Upper lobe of left lung (tissue), 6 donors: Measurements from ENCODE around the gene ASB18. TPM values are rescaled to one million over a fixed set of nuclear protein-coding genes. Genes with fewer than 3 reads are reported as not detected.

Source experiments
- ATAC-seq, 2 donors: fragments of 200-7000 bp; cut with Tn5 transposase; one replicate each; pipeline ENCODE4 v1.9.1; 2022; ENCODE audit warnings: mild to moderate bottlenecking in 2 of 2, moderate library complexity in 2 of 2; ENCODE audit not compliant: low FRiP score in 2 of 2
- DNase-seq, 2 donors: peaks; one replicate each; pipeline ENCODE4 v3.0.0-alpha.2; 2019 to 2020
- H3K27ac ChIP-seq, 4 donors: fragments of 200-600 bp; sonication (generic); one replicate each; pipeline ENCODE4 v1.5.1; 2016 to 2019
- H3K27me3 ChIP-seq, 4 donors: fragments of 200-600 bp; sonication (generic); one replicate each; pipeline ENCODE4 v1.5.1; 2017 to 2019
- H3K36me3 ChIP-seq, 4 donors: fragments of 200-600 bp; sonication (generic); one replicate each; pipeline ENCODE4 v1.5.1; 2016 to 2019
- H3K4me1 ChIP-seq, 4 donors: fragments of 200-600 bp; sonication (generic); one replicate each; pipeline ENCODE4 v1.5.1; 2018 to 2019
- H3K4me3 ChIP-seq, 4 donors: fragments of 200-600 bp; sonication (generic); one replicate each; pipeline ENCODE4 v1.5.1; 2017 to 2019; ENCODE audit warnings: mild to moderate bottlenecking in 2 of 4, moderate library complexity in 1 of 4
- H3K9me3 ChIP-seq, 4 donors: fragments of 200-600 bp; sonication (generic); one replicate each; pipeline ENCODE4 v1.5.1; 2018 to 2019
- CTCF ChIP-seq, 6 experiments: fragments of 450-650 bp in 4 of 6; fragments of 200-600 bp in 2 of 6; sonication (generic) in 2 of 6; IDR thresholded peaks; one replicate each; pipeline ENCODE4 v1.5.1; 2016 to 2019; ENCODE audit warnings: antibody characterized with exemption in 6 of 6
- EP300 ChIP-seq, 4 donors: sonication (generic); formaldehyde crosslinking; IDR thresholded peaks; one replicate each; pipeline ENCODE4 v1.5.1; 2017; ENCODE audit warnings: antibody characterized with exemption in 4 of 4, control low read depth in 2 of 4
- POLR2A ChIP-seq, 4 donors: fragments of 450-650 bp; IDR thresholded peaks; one replicate each; pipeline ENCODE4 v1.5.1; 2016 to 2017; ENCODE audit warnings: antibody characterized with exemption in 4 of 4, mild to moderate bottlenecking in 2 of 4
- POLR2AphosphoS5 ChIP-seq, 2 donors: sonication (generic); formaldehyde crosslinking; IDR thresholded peaks; one replicate each; pipeline ENCODE4 v1.5.1; 2017; ENCODE audit warnings: antibody characterized with exemption in 2 of 2
- WGBS, 2 donors: methylation state at CpG; one replicate each; pipeline ENCODE4 v1.1.5; 2017 to 2018; 5-methylcytosine and 5-hydroxymethylcytosine counted together
- total RNA-seq, 6 donors: library from RNA; depleted of rRNA in 4 of 6; stranded (reverse); fragments of >200 nt in 4 of 6; gene quantifications; one replicate each; pipeline versions ENCODE4 v1.1.0 to v1.2.1, GENCODE V29; 2016 to 2021
- donor health status: DM: no; HTN: no; CAD: no; lungs with moderate emphysema.
- donor health status: DM: no; HTN: yes; CAD: no; lungs with severe emphysema.

ASB18 gene
- total RNA-seq, 6 donors from 2014 or later: not detected

GRCh38 chr2:236164201-236164924 is 99.8 kb downstream of the ASB18 start:
- Histone ChIP-seq H3K27ac (no peak overlapping the region), H3K27me3 (peaks cover 4 to 76% (median 55%) of the 10 kb centered on the region in 4 donors), H3K4me1 (peaks cover 44 to 65% (median 52%) of the 10 kb centered on the region in 4 donors), H3K36me3 (no peaks in the 10 kb centered on the region), H3K4me3 (peak overlapping the region in 3 of 4 donors; percentile 17 to 40 (median 30)), H3K9me3 (no peaks in the 10 kb centered on the region)
- 3 to 4% methylated on average over 22 to 46 of the region's 67 CpGs for WGBS, 2 donors
- no peak for TF ChIP-seq POLR2A (IDR thresholded peaks at IDR 0.05)
- TF ChIP-seq EP300 (IDR thresholded peaks at IDR 0.05): no peak
- no peak for TF ChIP-seq CTCF (IDR thresholded peaks at IDR 0.05)
- TF ChIP-seq POLR2AphosphoS5 (IDR thresholded peaks at IDR 0.05): no peak
- ATAC-seq (no peak), DNase-seq (peak in 1 of 2 donors; percentile 74)

GRCh38 chr2:236163471-236164200 is 100.6 kb downstream of the ASB18 start:
- Histone ChIP-seq H3K27me3 (peaks cover 4 to 76% (median 51%) of the 10 kb centered on the region in 4 donors), H3K36me3 (no peaks in the 10 kb centered on the region), H3K4me3 (peak overlapping the region in 3 of 4 donors; percentile 17 to 40 (median 30)), H3K4me1 (peaks cover 43 to 62% (median 47%) of the 10 kb centered on the region in 4 donors), H3K9me3 (no peaks in the 10 kb centered on the region), H3K27ac (no peak overlapping the region)
- DNase-seq (peak in 1 of 2 donors; percentile 77), ATAC-seq (no peak)
- TF ChIP-seq EP300 (IDR thresholded peaks at IDR 0.05) (no peak), POLR2AphosphoS5 (IDR thresholded peaks at IDR 0.05) (no peak), POLR2A (IDR thresholded peaks at IDR 0.05) (no peak), CTCF (IDR thresholded peaks at IDR 0.05) (no peak)
- 3 to 4% methylated on average over 7 to 19 of the region's 59 CpGs for WGBS, 2 donors

- TF ChIP-seq POLR2AphosphoS5 (IDR thresholded peaks at IDR 0.05) (no peak), EP300 (IDR thresholded peaks at IDR 0.05) (no peak), POLR2A (IDR thresholded peaks at IDR 0.05) (no peak), CTCF (IDR thresholded peaks at IDR 0.05) (no peak)
- Histone ChIP-seq H3K4me3 (no peak overlapping the region), H3K9me3 (no peaks in the 10 kb centered on the region), H3K27ac (no peak overlapping the region), H3K4me1 (peaks cover 36 to 56% (median 41%) of the 10 kb centered on the region in 4 donors), H3K27me3 (peaks cover 4 to 71% (median 45%) of the 10 kb centered on the region in 4 donors), H3K36me3 (no peaks in the 10 kb centered on the region)
- 28 to 61% methylated on average over 7 to 31 of the region's 33 CpGs for WGBS, 2 donors
- peak in 1 of 2 donors; percentile 68 for DNase-seq
- ATAC-seq: no peak
Measured at GRCh38 chr2:236162882-236163470, 101.2 kb downstream of the ASB18 start.

GRCh38 chr2:236162031-236162845 is 102.0 kb downstream of the ASB18 start:
- Histone ChIP-seq H3K9me3 (no peaks in the 10 kb centered on the region), H3K27ac (no peak overlapping the region), H3K4me1 (peaks cover 29 to 48% (median 33%) of the 10 kb centered on the region in 4 donors), H3K27me3 (peaks cover 4 to 64% (median 37%) of the 10 kb centered on the region in 4 donors), H3K36me3 (no peaks in the 10 kb centered on the region), H3K4me3 (no peak overlapping the region)
- DNase-seq: no peak
- TF ChIP-seq EP300 (IDR thresholded peaks at IDR 0.05) (no peak), POLR2A (IDR thresholded peaks at IDR 0.05) (no peak), CTCF (IDR thresholded peaks at IDR 0.05) (no peak), POLR2AphosphoS5 (IDR thresholded peaks at IDR 0.05) (no peak)
- 51 to 52% methylated on average over 9 to 16 of the region's 16 CpGs for WGBS, 2 donors
- no peak for ATAC-seq
